Right renal cortex interstitium (tissue), 3 donors: ENCODE results near the gene EEFSEC. TPM values are rescaled to one million over a fixed set of nuclear protein-coding genes. Genes with fewer than 3 reads are reported as not detected.

ENCODE experiments used
- DNase-seq, 3 donors: peaks; one replicate each; pipeline ENCODE4 v3.0.0-alpha.2; 2013; ENCODE audit warnings: low read depth in 3 of 3, low spot score in 2 of 3
- polyA plus RNA-seq, 3 donors: library from polyadenylated mRNA; unstranded; fragments of 120-200 nt; gene quantifications; one replicate each; pipeline ENCODE4 v1.2.1, GENCODE V29; 2013; ENCODE audit not compliant: insufficient read length in 3 of 3

Gene EEFSEC
- polyA plus RNA-seq, 3 donors = 20.6 to 24.8 (median 21.9) TPM

- DNase-seq = no peak
Measured at GRCh38 chr3:128326051-128326823, 173.0 kb downstream of the EEFSEC start.

- DNase-seq = no peak
Measured at GRCh38 chr3:128327606-128328031, 174.3 kb downstream of the EEFSEC start.

GRCh38 chr3:128328546-128329458, 175.5 kb downstream of the EEFSEC start:
- no peak for DNase-seq

- DNase-seq = no peak
Measured at GRCh38 chr3:128329491-128330213, 176.4 kb downstream of the EEFSEC start.

GRCh38 chr3:128330214-128330842, 177.0 kb downstream of the EEFSEC start:
- DNase-seq = no peak

GRCh38 chr3:128334086-128334645, 180.9 kb downstream of the EEFSEC start:
- no peak for DNase-seq

- no peak for DNase-seq
Measured at GRCh38 chr3:128334766-128335165, 181.5 kb downstream of the EEFSEC start.

GRCh38 chr3:128335621-128336296, 182.5 kb downstream of the EEFSEC start:
- no peak for DNase-seq

GRCh38 chr3:128336337-128337156, 183.3 kb downstream of the EEFSEC start:
- DNase-seq = no peak

- no peak for DNase-seq
Measured at GRCh38 chr3:128337305-128337704, 184.0 kb downstream of the EEFSEC start.

- no peak for DNase-seq
Measured at GRCh38 chr3:128338536-128339330, 185.5 kb downstream of the EEFSEC start.

GRCh38 chr3:128339491-128340012, 186.3 kb downstream of the EEFSEC start:
- DNase-seq = no peak

GRCh38 chr3:128340198-128340903, 187.1 kb downstream of the EEFSEC start:
- no peak for DNase-seq

- DNase-seq = no peak
Measured at GRCh38 chr3:128340904-128341555, 187.7 kb downstream of the EEFSEC start.

GRCh38 chr3:128341659-128342395, 188.5 kb downstream of the EEFSEC start:
- DNase-seq = no peak

GRCh38 chr3:128342701-128343180, 189.5 kb downstream of the EEFSEC start:
- no peak for DNase-seq
